HG03175 (cell line): ENCODE data around the gene STAMBPL1.
"Not testable (repeated sequence)": the region's sequence is repeated elsewhere in the genome, so short reads cannot be mapped to it uniquely, and the experiment has no call there.

Experiments used
- ATAC-seq: cut with Tn5 transposase; IDR thresholded peaks from one replicate; pipeline ENCODE4 v1.9.1; 2021; ENCODE audit warnings: mild to moderate bottlenecking, moderate library complexity; ENCODE audit not compliant: unreplicated experiment

The STAMBPL1 gene

DNA sequence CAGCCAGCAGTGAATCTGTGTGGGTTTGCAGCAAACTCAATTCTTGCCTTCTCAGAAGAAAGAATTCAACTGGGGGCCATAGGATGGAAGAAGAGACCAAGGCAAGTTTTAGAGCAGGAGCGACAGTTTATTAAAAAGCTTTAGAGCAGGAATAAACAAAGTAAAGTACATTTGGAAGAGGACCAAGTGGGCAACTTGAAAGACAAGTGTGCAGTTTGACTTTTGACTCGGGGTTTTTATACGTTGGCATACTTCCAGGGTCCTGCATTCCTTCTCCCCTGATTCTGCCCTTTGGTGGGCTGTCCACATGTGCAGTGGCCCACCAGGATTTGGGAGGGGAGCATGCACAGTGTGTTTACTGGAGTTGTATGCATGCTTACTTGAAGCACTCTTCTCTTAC lies 25.4 kb upstream of the STAMBPL1 start:
- ATAC-seq: no peak

DNA sequence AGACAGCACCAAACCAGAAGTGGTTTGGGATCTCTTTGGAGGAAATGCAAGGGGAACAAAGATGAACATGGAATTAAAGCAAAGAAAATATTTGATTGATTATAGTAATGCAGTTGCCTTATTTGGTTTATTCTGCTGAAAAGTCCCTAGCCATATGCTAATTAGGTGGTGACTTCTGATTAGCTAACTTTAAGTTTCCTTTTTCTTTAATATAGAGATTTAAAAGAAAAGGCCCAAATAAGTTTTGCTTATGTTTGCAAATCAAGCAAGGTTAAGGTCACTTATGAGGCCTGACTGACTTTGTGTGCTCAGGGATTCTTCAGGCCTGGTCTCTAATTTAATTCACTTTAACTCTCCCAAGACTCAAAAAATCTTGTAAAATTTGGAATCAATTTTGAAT lies 22.2 kb upstream of the STAMBPL1 start:
- no peak for ATAC-seq

DNA sequence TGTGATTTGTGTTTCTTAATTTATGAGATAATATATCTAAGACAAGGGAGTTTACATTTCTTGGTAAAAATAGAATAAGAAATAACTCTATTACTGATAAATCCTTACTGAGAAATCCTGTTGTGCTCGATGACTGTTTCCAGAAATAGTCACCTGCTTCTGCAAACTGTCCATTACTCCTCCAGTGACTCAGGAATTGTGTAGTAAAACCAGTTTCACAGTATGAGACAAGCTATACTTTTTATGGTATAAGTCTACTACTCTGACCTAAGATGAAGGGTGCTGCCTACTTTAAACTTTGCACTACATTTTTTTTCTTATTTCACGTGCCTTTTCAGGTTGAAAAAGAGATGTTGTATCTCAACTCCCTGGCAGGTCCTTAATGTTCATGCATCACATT lies 21.6 kb upstream of the STAMBPL1 start:
- ATAC-seq: no peak

DNA sequence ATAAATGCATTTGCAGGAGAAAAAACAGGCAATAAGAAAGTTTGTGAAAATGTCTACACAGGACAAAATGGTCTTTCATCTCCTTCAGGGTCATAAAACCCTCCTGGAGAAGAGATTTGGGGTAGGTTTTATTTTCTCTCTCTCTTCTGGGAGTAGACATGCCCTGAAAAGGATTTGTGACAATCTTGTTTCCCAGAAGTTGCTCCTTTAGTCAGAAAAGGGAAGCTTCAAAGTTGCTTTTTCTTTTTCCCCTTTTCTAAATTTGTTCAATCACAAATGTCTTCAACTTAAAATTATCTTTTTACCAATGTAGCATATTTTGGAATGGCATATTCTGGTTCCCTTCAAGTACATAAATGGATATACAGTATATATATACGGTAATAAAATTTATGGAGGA lies 19.0 kb upstream of the STAMBPL1 start:
- ATAC-seq: no peak

DNA sequence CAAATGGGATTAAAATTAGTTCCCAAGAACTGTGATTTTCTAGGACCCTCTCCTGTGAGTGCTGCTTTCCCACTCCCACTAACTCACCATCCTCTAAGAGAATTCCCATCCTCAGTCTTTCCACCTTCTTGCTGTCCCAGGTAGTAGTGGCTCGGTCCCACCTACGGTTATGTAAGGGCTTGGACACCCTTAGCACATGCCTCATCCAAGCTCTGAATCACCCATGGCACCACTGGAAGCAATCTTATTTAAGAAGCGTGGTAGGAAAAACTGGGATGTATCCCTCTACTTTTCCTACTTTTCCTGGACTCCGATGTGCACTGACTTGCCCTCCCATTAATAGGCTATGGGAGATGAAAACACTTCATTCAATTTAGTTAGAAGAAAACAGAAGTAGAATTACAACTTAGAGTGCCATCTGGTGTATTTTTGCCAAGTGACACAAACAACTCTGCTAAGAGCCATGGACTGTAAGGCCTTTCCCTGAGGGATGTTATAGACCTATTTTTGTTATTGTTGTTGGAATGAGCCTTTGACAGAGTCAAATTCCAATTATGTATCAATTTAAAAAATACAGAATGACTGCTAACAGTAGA lies 14.7 kb upstream of the STAMBPL1 start:
- no peak for ATAC-seq

DNA sequence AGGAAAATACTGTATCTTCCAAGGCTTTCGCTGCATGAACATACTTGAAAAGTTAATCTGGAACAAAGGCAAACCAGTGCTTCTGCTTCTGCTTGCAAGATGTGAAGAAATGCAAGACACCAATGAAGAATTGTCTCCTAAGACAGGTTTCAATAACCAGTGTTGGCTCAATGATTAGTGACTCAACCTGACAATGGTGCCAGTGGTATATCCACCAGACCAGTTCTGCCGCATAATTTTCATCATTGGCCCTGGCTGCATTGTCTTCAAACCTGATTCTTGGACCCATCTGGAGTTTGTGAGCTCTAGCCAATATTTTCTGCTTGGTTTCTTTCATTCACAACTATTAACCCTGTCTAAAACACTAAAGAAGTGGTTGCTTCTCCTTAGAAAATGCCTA lies 13.6 kb upstream of the STAMBPL1 start:
- no peak for ATAC-seq

DNA sequence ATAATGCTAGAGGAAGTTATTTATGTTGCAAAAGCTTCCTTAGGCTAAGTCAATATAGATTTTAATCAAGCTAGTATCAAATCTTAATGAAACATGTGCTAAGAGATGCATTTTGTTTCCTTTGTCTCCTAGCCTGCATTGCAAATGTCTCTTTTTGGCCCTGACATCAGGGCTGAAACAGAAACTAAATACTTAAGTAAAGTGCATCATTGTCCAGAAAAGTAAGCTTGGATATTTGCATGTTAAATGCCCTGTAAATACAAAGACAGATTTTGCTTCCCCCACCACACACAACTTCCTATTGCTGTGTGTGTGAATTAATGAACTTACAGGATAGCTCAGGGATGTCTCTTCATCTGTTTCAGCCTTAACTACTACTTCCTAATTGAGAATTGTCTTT lies 10.0 kb upstream of the STAMBPL1 start:
- no peak for ATAC-seq

DNA sequence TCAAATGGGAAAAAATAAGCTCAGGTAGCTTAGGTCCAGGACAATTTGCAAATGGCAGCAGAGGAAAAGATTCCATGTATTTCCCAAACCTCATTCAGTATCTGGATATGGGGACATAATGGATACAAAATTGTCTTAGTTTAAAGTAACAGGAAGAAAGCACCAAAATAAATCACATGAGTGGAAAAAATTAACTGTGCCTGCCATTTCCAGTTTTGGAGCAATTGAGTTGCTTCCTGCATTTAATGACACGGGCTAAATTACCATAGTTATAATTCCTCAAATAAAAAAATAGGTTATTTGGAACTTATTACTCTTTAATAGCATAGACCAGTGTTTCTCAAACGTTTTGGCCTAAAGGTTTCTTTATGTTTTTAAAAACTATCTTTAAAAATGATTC lies 6.3 kb upstream of the STAMBPL1 start:
- ATAC-seq: no peak

DNA sequence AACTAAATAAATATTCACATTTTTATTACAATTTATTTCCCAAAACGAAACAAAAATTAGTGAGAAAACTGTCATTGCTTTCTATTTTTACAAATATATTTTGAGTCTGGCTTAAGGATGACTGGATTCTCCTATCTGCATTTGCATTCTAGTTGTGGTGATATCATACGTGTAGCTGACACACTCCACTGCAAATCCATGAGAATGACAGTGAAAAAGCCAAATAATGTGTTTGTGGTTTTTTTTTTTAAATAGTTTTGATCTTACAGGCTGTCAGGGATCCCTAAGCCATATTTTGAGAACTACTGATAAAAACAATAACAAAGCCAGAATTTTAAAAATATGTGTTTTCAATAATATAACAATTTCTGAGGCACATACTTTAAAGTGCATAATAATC lies 5.8 kb upstream of the STAMBPL1 start:
- no peak for ATAC-seq

DNA sequence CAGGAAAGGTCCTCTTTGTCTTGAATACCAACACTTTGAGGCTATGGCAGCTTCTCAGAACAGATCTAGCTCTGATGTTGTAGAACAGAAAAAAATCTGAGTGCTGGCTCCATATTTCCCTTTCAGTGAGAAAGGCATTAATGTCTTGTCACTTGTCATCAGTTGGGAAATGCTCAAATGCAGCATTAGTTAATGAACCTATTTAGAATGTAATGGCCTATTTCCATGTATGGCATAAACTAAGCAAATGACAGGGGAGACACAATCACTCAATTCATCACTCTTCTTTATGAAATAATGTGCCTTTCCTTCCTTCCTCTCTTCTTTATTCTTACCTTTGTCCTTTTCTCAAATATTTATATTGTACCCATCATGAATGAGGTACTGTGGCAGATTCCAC lies 5.0 kb upstream of the STAMBPL1 start:
- ATAC-seq: no peak

DNA sequence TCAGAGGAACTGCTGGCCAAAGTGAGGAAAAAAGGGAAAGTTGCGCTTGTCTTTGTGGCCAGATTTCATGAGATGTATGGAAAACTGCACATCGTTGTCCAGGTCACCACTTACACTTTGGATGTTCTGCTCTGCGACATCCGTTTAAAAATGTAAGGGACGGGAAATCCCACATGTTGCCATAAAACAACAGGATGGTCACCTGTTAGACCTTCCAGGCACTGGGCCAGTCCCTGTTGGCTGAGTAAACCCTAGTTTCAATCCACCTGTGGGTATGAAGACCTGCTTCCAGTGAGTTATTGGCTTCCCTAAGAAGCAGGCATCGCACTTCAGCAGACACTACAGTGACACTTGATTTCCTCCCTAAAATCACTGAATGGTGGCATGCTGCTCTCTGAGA lies 2.7 kb upstream of the STAMBPL1 start:
- no peak for ATAC-seq

DNA sequence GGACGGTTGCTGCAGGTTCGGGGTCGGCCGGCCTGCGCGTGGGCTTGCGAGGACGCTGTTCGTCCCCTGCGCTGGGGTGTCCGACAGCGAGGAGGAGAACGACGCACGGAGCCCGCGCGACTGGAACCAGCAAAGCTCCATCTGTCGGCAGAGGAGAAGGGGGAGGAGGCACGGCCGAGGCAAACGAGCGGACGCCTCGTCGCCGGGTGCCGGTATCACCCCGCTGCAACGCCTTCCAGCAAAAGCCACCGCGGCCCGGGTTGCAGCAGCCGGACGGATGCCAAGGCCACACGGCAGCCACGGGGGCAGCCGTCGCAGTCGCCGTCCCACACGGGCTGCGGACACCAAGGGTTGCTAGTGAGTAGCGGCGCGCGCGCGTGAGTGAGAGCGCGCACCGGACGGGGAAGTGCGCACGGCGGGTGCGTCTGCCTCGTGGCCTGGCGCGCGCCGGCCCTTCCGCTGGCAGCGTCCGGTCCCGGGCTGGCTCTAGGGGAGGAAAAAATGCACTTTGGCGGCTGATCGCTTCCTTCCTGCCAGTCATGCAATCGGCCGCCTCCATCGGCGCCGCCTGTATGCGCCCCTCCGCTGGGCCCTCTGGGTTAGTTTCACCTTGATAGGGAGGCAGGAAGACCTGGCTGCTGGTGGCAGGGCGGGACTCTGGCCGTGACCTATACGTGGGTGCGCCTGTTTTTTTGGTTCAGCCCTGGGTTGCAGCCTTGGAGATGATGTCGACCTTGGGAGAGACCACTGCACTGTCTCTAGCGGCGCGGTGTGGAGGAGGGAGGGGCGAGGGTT lies 434 bp downstream of the STAMBPL1 start:
- ATAC-seq: peak; percentile 73

DNA sequence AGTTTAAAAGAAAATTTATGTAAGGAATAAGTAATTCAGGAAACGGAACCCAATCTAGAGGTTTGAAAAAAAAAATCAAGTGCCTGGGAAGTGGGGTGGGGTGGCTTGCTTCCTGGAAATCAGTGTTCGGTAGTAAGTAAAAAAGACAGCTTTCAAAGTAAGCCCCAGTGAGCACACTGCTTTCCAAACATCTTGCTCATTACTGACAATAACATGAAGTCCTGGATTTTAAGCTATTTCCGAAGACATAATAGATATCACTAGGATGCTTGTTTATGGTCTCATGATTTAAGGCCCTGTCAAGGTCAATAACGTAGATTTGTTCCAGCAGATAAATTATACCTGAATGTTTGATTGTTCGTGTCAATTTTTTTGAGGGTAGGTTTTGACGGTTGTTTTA lies 1.3 kb downstream of the STAMBPL1 start:
- no peak for ATAC-seq

DNA sequence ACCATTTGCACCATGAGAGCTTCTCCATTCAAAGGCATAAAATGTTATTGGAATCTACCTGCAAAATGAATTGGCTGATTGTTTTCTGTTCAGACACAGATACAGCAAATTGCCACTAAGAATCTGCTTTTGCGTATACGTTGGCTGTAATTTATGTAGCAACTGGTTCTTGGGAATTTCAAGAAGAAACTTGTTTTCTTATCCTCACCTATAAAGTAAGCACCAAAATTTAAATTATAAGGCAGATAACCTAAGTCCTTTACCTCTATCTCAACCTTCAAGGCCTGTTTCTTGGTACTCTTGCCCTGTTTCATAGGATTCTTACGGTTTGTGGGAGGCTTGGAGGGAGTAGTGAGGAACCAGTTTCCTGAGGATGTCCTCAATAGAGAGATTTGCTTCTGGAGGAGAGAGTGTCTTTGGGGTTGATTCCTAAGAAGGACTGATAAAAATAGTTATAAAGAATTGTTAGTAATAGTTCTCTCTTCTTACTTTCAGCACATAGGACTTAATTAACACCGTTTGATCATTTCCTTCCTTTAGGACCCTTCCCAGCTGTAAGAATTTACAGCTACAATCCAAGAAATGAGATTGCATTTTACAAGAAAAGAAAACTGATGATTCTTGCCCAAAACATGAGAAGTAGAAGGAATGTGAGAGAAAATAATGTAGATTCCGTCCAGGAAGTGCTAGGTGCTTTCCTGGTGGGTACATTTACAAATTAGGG lies 2.0 kb downstream of the STAMBPL1 start:
- no peak for ATAC-seq

DNA sequence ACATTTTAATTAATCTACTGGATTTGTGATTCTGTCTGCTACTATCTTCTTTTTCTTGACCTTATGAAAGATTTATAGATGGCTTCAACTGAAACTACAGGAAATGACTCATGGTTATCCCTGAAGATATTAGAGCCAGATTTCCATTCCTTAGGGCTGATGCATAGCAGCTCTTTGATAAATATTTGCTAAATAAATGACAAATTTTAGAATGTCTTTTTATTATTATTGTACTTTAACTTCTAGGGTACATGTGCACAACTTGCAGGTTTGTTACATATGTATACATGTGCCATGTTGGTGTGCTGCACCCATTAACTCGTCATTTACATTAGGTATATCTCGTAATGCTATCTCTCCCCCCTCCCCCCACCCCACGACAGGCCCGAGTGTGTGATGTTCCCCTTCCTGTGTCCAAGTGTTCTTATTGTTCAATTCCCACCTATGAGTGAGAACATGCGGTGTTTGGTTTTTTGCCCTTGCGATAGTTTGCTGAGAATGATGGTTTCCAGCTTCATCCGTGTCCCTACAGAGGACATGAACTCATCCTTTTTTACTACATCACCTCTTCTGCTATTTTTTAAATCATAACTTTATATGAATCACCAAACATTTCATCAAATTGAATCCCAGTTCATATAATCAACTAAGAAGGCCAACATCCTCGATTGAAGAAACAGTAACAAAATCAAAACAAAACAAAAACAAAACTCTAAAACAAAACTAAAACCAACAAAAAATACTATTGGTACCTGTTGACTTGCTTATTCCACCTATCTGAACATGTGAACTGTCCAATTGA lies 2.8 kb downstream of the STAMBPL1 start:
- not testable (repeated sequence) for ATAC-seq

DNA sequence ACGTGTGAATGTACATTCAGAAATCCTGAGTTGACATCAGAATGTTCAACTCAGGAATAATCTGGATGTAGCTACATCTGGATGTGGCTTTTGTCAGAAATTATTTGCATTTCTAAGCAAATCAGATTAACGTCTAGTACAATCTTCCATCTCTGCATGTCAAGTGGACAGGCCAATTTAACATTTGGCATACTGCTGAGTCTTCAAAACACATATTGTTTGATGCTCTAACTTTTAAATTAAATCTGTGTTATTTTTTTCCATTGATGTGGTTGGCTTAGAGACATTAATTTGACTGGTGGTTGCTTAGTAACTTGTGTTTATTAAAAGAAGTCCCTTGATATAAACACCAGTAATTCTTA lies 3.4 kb downstream of the STAMBPL1 start:
- ATAC-seq: no peak

DNA sequence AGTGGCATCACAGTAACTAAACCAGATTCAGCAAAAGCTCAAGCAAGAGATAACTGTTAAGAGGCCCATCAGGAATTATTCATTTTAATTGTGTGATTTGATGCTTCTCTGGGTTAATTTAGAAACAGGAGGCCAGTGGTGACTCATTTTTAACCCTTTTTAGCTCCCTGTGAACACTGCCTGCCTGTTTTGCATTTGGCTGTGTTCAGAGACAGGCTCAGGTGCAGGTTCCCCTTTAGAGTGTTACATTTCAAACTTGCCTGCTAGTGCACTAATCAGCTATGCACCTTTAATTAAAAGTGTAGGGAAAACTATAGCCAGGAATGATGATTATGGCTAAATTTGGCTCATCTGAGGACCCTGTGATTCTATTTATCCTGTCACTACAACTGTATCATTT lies 6.5 kb downstream of the STAMBPL1 start:
- peak; percentile 64 for ATAC-seq

DNA sequence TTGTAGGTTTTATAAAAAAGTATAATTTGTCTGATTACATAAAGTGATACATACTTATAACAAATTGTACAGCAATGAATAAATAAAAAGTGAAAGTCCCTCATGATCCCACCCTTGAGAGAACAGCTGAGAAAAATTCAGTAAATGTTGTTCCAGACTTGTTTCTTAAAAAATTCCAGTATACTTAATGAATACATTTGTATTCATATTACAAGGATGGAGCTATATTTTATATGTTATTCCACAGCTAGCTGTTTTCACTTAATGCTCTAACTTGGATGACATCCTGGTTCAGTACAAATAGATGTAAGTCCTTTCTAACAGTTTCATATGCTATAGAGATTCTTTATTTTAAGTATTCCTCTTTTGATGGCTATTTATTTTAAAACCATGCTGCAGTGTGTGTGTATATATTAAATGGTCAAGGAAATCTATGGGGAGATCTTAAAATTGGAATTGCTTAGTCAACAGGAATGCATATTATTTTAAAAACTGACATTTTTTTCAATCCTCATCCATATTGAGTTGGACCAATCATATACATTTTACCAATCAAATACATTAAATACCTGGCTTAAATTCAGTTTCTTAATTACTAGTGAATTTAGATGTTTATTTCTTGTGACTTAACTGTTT lies 8.9 kb downstream of the STAMBPL1 start:
- ATAC-seq: no peak

DNA sequence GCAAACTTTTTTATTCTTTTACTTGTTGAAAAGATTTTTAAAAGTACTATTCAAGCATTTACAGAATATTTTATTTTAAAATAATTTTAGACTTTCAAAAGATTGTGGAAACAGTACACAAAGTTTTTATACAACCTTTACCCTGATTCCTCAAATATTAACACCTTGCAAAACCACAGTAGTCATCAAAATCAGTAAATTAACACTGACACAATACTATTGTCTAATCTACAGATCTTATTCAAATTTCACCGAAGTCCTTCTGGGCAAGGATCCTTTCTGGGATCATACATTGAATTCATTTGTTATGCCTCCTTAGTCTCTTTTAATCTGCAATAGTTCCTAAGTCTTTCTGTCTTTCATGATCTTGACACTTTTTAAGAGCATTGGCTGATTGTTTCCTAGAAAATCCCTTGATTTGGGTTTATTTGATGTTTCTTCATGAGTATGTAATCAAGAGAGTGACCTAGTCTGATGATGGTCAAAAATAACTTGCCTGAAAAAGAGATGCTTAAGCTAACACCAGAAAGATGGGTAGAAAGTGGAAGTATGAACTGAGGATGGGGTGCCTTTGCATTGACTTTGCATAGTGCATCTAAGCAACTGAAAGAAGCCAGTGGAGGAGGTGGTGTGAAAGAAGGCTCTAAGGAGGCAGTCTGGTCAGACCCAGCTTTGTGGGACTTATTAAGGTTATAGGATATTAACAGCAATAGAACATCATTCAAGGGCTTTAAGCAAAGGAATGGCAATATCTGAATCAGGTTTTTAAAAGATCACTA lies 9.7 kb downstream of the STAMBPL1 start:
- ATAC-seq: peak; percentile 73

DNA sequence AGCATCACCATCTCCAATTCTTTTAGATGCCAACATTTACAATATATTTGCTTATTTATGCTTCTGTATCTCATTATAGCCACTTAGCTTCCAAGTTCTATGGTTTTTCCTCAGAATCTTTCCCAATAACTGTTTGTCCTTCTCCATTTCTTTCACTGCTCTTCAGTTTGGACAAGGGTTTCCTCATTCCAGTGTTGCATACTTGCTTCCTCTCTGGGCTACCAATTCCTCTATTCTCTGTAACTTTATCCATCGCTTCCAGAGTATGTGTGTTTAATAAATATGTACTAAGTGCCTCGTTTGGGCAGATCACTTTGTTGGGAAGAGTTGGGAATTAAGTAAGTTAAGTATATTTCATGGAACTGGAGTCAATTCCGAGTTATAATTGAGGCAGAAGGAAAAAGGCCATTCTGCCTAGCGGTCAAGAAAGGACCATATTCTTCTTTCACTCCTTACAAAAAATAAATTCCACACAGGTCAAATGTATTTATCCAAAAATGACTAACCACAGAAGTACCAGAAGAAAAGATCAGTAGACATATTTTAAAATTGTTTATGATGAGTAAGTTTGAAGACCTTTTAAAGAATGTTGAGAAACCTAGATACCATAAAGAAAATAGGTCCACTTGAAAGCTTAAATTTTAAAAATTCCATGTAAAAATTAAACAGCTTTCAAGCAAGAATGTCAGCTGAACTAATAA lies 10.8 kb downstream of the STAMBPL1 start:
- no peak for ATAC-seq
